ENCODE measurements around the gene HS2ST1.
"Not testable (repeated sequence)": the region's sequence is repeated elsewhere in the genome, so short reads cannot be mapped to it uniquely, and the experiment has no call there.

- TF ChIP-seq CEBPB (IDR thresholded peaks at IDR 0.05; ENCODE audit: borderline replicate concordance in 1 of 2, low read depth in 2 of 2, low read length in 2 of 2); EZH2 (IDR thresholded peaks at IDR 0.05; ENCODE audit: borderline replicate concordance, control insufficient read depth, low read depth, low read length); REST (IDR thresholded peaks at IDR 0.05; ENCODE audit: low read depth, low read length); CBFB (IDR thresholded peaks at IDR 0.05; ENCODE audit: low read depth); SPI1 (IDR thresholded peaks at IDR 0.05; ENCODE audit: borderline replicate concordance, insufficient read depth, low read depth, low read length); RAD51 (IDR thresholded peaks at IDR 0.05); CTCF (IDR thresholded peaks at IDR 0.05 in 2 of 3, conservative IDR thresholded peaks at IDR 0.05 in 1 of 3; ENCODE audit: control insufficient read depth in 2 of 3, extremely low read depth in 1 of 3, insufficient read depth in 1 of 3, low read depth in 3 of 3, low read length in 3 of 3); SMC3 (IDR thresholded peaks at IDR 0.05; ENCODE audit: borderline replicate concordance, low read length); CHD4 (IDR thresholded peaks at IDR 0.05); RB1 (IDR thresholded peaks at IDR 0.05; ENCODE audit: borderline replicate concordance); MYB (IDR thresholded peaks at IDR 0.05; ENCODE audit: borderline replicate concordance, low read depth, low read length): not testable (repeated sequence)
These were observed 99.0 kb downstream of the HS2ST1 start for GRCh38 chr1:87013385-87013784.
